H9 (cell line): Measurements from ENCODE around the gene BABAM1. TPM values are rescaled to one million over a fixed set of nuclear protein-coding genes. Genes with fewer than 3 reads are reported as not detected.

Source experiments
- DNase-seq: peaks from one replicate; pipeline ENCODE4 v3.0.0-alpha.2; 2017
- H2AFZ ChIP-seq: one replicate; pipeline ENCODE4 v1.6.1; 2013; ENCODE audit warnings: mild to moderate bottlenecking, low read length, control low read depth, moderate library complexity
- H2AK5ac ChIP-seq: 2 replicates; pipeline ENCODE4 v1.6.1; 2013; ENCODE audit warnings: low read length, control low read depth, mixed read lengths; ENCODE audit not compliant: insufficient read length
- H2BK120ac ChIP-seq: one replicate; pipeline ENCODE4 v1.6.1; 2013; ENCODE audit warnings: low read depth, mild to moderate bottlenecking, low read length, control low read depth, inconsistent platforms; ENCODE audit not compliant: poor library complexity, severe bottlenecking
- H2BK12ac ChIP-seq: 2 replicates; pipeline ENCODE4 v1.6.1; 2013; ENCODE audit warnings: low read length, control low read depth, mixed read lengths, low read depth; ENCODE audit not compliant: insufficient read length
- H2BK15ac ChIP-seq: 2 replicates; pipeline ENCODE4 v1.6.1; 2013; ENCODE audit warnings: low read depth, low read length, control low read depth
- H2BK20ac ChIP-seq: one replicate; pipeline ENCODE4 v1.6.1; 2013; ENCODE audit warnings: low read depth, mild to moderate bottlenecking, low read length, control low read depth, inconsistent platforms; ENCODE audit not compliant: poor library complexity, severe bottlenecking
- H2BK5ac ChIP-seq: 2 replicates; pipeline ENCODE4 v1.6.1; 2013; ENCODE audit warnings: low read length, control low read depth, mixed read lengths; ENCODE audit not compliant: insufficient read length
- H3K14ac ChIP-seq: 2 replicates; pipeline ENCODE4 v1.6.1; 2013; ENCODE audit warnings: low read length, control low read depth; ENCODE audit not compliant: insufficient read depth
- H3K18ac ChIP-seq: 2 replicates; pipeline ENCODE4 v1.6.1; 2013; ENCODE audit warnings: low read depth, mild to moderate bottlenecking, mixed read lengths, low read length, control low read depth; ENCODE audit not compliant: insufficient read length
- H3K23ac ChIP-seq: 2 replicates; pipeline ENCODE4 v1.6.1; 2013; ENCODE audit warnings: low read length, control low read depth, mixed read lengths, low read depth; ENCODE audit not compliant: insufficient read length
- H3K23me2 ChIP-seq: 2 replicates; pipeline ENCODE4 v1.6.1; 2013; ENCODE audit warnings: low read depth, mild to moderate bottlenecking, mixed read lengths, low read length, control low read depth; ENCODE audit not compliant: insufficient read length, poor library complexity, severe bottlenecking
- H3K27ac ChIP-seq: 2 replicates; pipeline ENCODE4 v1.5.1; 2013; ENCODE audit warnings: low read length, control low read depth, mixed read lengths, low read depth; ENCODE audit not compliant: insufficient read length
- H3K27me3 ChIP-seq: 2 replicates; pipeline ENCODE4 v1.6.1; 2013; ENCODE audit warnings: low read length, control low read depth, inconsistent platforms; ENCODE audit not compliant: insufficient read depth
- H3K4ac ChIP-seq: 2 replicates; pipeline ENCODE4 v1.6.1; 2013; ENCODE audit warnings: low read depth, mild to moderate bottlenecking, control low read depth, inconsistent platforms, low read length, moderate library complexity
- H3K4me1 ChIP-seq: 2 replicates; pipeline ENCODE4 v1.6.1; 2013; ENCODE audit warnings: low read length, control low read depth, inconsistent platforms; ENCODE audit not compliant: insufficient read depth
- H3K4me2 ChIP-seq: 2 replicates; pipeline ENCODE4 v1.6.1; 2013; ENCODE audit warnings: low read length, control low read depth, mixed read lengths; ENCODE audit not compliant: insufficient read length, insufficient read depth
- H3K56ac ChIP-seq: 2 replicates; pipeline ENCODE4 v1.6.1; 2013; ENCODE audit warnings: low read depth, mild to moderate bottlenecking, mixed read lengths, low read length, control low read depth; ENCODE audit not compliant: insufficient read length
- H3K79me1 ChIP-seq: 2 replicates; pipeline ENCODE4 v1.6.1; 2013; ENCODE audit warnings: low read depth, mild to moderate bottlenecking, moderate library complexity, low read length, control low read depth, inconsistent platforms; ENCODE audit not compliant: insufficient read depth, poor library complexity, severe bottlenecking
- H3K79me2 ChIP-seq: 2 replicates; pipeline ENCODE4 v1.6.1; 2013; ENCODE audit warnings: low read length, control low read depth, inconsistent platforms; ENCODE audit not compliant: insufficient read depth
- H3K9ac ChIP-seq: 2 replicates; pipeline ENCODE4 v1.6.1; 2013; ENCODE audit warnings: low read length, control low read depth, mixed read lengths; ENCODE audit not compliant: insufficient read length; ENCODE audit errors: extremely low read depth
- H3K9me3 ChIP-seq: one replicate; pipeline ENCODE4 v1.6.1; 2013; ENCODE audit warnings: low read depth, low read length, inconsistent platforms; ENCODE audit not compliant: control insufficient read depth
- H3T11ph ChIP-seq: one replicate; pipeline ENCODE4 v1.6.1; 2013; ENCODE audit warnings: mild to moderate bottlenecking, low read length, control low read depth, inconsistent platforms
- H4K20me1 ChIP-seq: one replicate; pipeline ENCODE4 v1.6.1; 2013; ENCODE audit not compliant: control insufficient read depth, insufficient read length, insufficient read depth
- H4K5ac ChIP-seq: 2 replicates; pipeline ENCODE4 v1.6.1; 2013; ENCODE audit warnings: low read depth, mild to moderate bottlenecking, mixed read lengths, low read length, control low read depth; ENCODE audit not compliant: insufficient read length
- H4K8ac ChIP-seq: replicated peaks from 2 replicates; pipeline ENCODE4 v1.6.1; 2013; ENCODE audit warnings: low read length, control low read depth, mixed read lengths, low read depth; ENCODE audit not compliant: insufficient read length
- H4K91ac ChIP-seq: 2 replicates; pipeline ENCODE4 v1.6.1; 2013; ENCODE audit warnings: low read depth, mild to moderate bottlenecking, moderate library complexity, mixed read lengths, low read length, control low read depth; ENCODE audit not compliant: insufficient read length
- H3K27ac Mint-ChIP-seq, 3 experiments: 2 replicates in 2 of 3; 3 replicates in 1 of 3; pipeline ENCODE4 v1.8.0; 2020 to 2021; ENCODE audit warnings: mixed read lengths in 3 of 3, mild to moderate bottlenecking in 1 of 3, moderate library complexity in 1 of 3
- H3K27me3 Mint-ChIP-seq: 2 replicates; pipeline ENCODE4 v1.8.0; 2021; ENCODE audit warnings: low read depth, mild to moderate bottlenecking, moderate library complexity, mixed read lengths
- H3K36me3 Mint-ChIP-seq, 3 experiments: 2 replicates in 2 of 3; 3 replicates in 1 of 3; pipeline ENCODE4 v1.8.0; 2020 to 2021; ENCODE audit warnings: low read depth in 3 of 3, mixed read lengths in 3 of 3; ENCODE audit not compliant: insufficient read depth in 1 of 3
- H3K4me1 Mint-ChIP-seq, 2 experiments: 2 replicates each; pipeline ENCODE4 v1.8.0; 2020; ENCODE audit warnings: mixed read lengths in 2 of 2
- H3K4me3 Mint-ChIP-seq, 2 experiments: 2 replicates in 1 of 2; 3 replicates in 1 of 2; pipeline ENCODE4 v1.8.0; 2020 to 2021; ENCODE audit warnings: mild to moderate bottlenecking in 2 of 2, mixed read lengths in 2 of 2, moderate library complexity in 1 of 2
- H3K9me3 Mint-ChIP-seq, 2 experiments: 2 replicates in 1 of 2; 3 replicates in 1 of 2; pipeline ENCODE4 v1.8.0; 2020; ENCODE audit warnings: mild to moderate bottlenecking in 2 of 2, mixed read lengths in 2 of 2, moderate library complexity in 1 of 2
- WGBS: extraction: QIAGEN DNeasy Blood & Tissue Kit; methylation state at CpG from one replicate; pipeline ENCODE4 v1.1.7; 2013; ENCODE audit warnings: missing lambda C conversion rate, low lambda C conversion rate, mixed read lengths; ENCODE audit not compliant: insufficient read length; ENCODE audit errors: extremely low coverage; 5-methylcytosine and 5-hydroxymethylcytosine counted together
- total RNA-seq: library from RNA; stranded (reverse); gene quantifications from 2 replicates; pipeline ENCODE4 v1.2.1, GENCODE V29; 2021
- TF ChIP-seq, protein P1 (sequence below): fragments of 200-600 bp; sonication (generic); conservative IDR thresholded peaks from 3 replicates; pipeline ENCODE4 v1.8.0; 2021; ENCODE audit warnings: antibody characterized with exemption, mild to moderate bottlenecking

BABAM1 gene
- total RNA-seq, 1 experiment from 2014 or later = 130 TPM

DNA sequence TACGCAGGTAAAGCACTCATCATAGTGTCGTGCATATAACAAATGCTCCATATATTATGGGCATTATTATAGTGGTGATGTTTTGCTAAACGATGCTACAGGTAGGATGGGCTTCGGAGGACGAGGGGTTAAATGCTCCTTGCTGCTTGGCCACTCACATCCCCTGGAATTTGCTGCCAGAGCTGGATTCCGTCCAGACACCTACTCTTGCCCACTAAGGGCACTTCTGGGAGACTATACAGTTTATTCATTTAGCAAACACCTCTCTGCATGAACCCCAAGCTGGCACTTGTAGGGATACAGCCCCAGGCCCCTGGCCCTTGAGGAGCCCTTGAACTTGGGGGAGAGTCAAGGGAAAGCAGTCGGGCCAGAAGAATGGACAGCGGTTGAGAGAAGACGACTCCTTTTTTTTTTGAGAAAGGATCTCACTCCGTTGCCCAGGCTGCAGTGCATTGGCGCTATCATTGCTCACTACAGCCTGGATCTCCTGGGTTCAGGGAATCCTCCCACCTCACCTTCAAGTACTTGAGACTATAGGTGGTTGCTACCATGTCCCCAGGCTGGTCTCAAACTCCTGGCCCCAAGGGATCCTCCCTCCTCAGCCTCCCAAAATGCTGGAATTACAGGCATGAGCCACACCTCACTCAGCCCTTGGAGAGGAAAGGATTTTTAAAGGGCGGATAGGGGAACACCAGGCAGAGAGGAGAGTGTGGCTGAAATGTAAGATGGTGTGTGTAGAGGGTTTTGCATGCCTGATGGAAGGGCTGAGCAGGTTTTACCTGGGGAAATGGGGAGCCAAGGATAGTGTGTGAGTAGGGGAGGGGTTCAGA lies 37.4 kb downstream of the BABAM1 start:
- H3K79me2 ChIP-seq = no peaks in the 10 kb centered on the region
- H3K36me3 Mint-ChIP-seq = peaks cover 3 to 12% (median 7%) of the 10 kb centered on the region in 3 experiments; a peak in 6 of 7 replicates
- no peak overlapping the region for H2BK5ac ChIP-seq
- peaks cover 3% of the 10 kb centered on the region; the same call in 1 of the 2 replicates for H3K4me1 ChIP-seq
- H4K91ac ChIP-seq = no peak overlapping the region
- H3K27me3 ChIP-seq = no peaks in the 10 kb centered on the region
- no peak overlapping the region for H3K9ac ChIP-seq
- DNase-seq = no peak
- H2BK12ac ChIP-seq = no peak overlapping the region
- no peaks in the 10 kb centered on the region for H4K20me1 ChIP-seq
- no peak overlapping the region for H3K4ac ChIP-seq
- H3K56ac ChIP-seq = no peak overlapping the region
- no peak overlapping the region for H2BK120ac ChIP-seq
- no peak overlapping the region for H4K5ac ChIP-seq
- H2BK20ac ChIP-seq = no peak overlapping the region
- H3K4me2 ChIP-seq = peak overlapping the region; percentile 27
- no peak overlapping the region for H2BK15ac ChIP-seq
- peaks cover 23 to 37% of the 10 kb centered on the region in 2 experiments for H3K4me1 Mint-ChIP-seq
- no peak overlapping the region for H3K27ac ChIP-seq
- H2AK5ac ChIP-seq = no peak overlapping the region
- peak overlapping the region; percentile 1 to 97; a peak in 4 of 5 replicates for H3K4me3 Mint-ChIP-seq
- no peak overlapping the region for H4K8ac ChIP-seq
- H3K23ac ChIP-seq = no peak overlapping the region
- TF ChIP-seq, protein P1, sequence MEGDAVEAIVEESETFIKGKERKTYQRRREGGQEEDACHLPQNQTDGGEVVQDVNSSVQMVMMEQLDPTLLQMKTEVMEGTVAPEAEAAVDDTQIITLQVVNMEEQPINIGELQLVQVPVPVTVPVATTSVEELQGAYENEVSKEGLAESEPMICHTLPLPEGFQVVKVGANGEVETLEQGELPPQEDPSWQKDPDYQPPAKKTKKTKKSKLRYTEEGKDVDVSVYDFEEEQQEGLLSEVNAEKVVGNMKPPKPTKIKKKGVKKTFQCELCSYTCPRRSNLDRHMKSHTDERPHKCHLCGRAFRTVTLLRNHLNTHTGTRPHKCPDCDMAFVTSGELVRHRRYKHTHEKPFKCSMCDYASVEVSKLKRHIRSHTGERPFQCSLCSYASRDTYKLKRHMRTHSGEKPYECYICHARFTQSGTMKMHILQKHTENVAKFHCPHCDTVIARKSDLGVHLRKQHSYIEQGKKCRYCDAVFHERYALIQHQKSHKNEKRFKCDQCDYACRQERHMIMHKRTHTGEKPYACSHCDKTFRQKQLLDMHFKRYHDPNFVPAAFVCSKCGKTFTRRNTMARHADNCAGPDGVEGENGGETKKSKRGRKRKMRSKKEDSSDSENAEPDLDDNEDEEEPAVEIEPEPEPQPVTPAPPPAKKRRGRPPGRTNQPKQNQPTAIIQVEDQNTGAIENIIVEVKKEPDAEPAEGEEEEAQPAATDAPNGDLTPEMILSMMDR = no peak
- no CpG with 5 or more reads among the region's 12 CpGs for WGBS
- H3K14ac ChIP-seq = no peak overlapping the region
- H3K23me2 ChIP-seq = peaks cover 6% of the 10 kb centered on the region
- peak overlapping the region; percentile 7 to 41 (median 27); a peak in 4 of 7 replicates for H3K27ac Mint-ChIP-seq
- H3K18ac ChIP-seq = no peak overlapping the region
- no peaks in the 10 kb centered on the region for H3K9me3 Mint-ChIP-seq
- H2AFZ ChIP-seq = no peak overlapping the region
- H3K79me1 ChIP-seq = no peaks in the 10 kb centered on the region
- no peaks in the 10 kb centered on the region; the same call in 1 of the 2 replicates for H3K27me3 Mint-ChIP-seq
- no peak overlapping the region for H3T11ph ChIP-seq
- H3K9me3 ChIP-seq = no peaks in the 10 kb centered on the region
